Activated CD4-positive, alpha-beta memory T cell treated with anti-CD3 and anti-CD28 coated beads, Interleukin-2, amount 10 ng/mL, durations not matched to agents 7 days and 5 days (primary cell): ENCODE measurements around the gene CD59. TPM values are rescaled to one million over a fixed set of nuclear protein-coding genes. Genes with fewer than 3 reads are reported as not detected.
"Not testable (repeated sequence)": the region's sequence is repeated elsewhere in the genome, so short reads cannot be mapped to it uniquely, and the experiment has no call there.

Source experiments
- CTCF ChIA-PET: fragments of 350-600 bp; sonication (Branson Sonifier 250); formaldehyde crosslinking; loops from one replicate; lab custom pipeline; 2021; ENCODE audit warnings: antibody characterized with exemption, inconsistent platforms; lab: Charles Lee
- POLR2A ChIA-PET: fragments of 350-600 bp; sonication (Branson Sonifier 250); formaldehyde crosslinking; loops from one replicate; lab custom pipeline; 2021; ENCODE audit warnings: antibody characterized with exemption; lab: Charles Lee
- DNase-seq: peaks from one replicate; pipeline ENCODE4 v3.0.0-alpha.2; 2020
- H3K27ac Mint-ChIP-seq: one replicate; pipeline ENCODE4 v1.8.0; 2021; ENCODE audit warnings: mild to moderate bottlenecking, mixed read lengths
- H3K27me3 Mint-ChIP-seq: one replicate; pipeline ENCODE4 v1.8.0; 2021; ENCODE audit warnings: mixed read lengths
- H3K36me3 Mint-ChIP-seq: one replicate; pipeline ENCODE4 v1.8.0; 2021; ENCODE audit warnings: low read depth, mixed read lengths
- H3K4me1 Mint-ChIP-seq: one replicate; pipeline ENCODE4 v1.8.0; 2021; ENCODE audit warnings: mixed read lengths
- H3K4me3 Mint-ChIP-seq: one replicate; pipeline ENCODE4 v1.8.0; 2021; ENCODE audit warnings: mild to moderate bottlenecking, mixed read lengths
- H3K9me3 Mint-ChIP-seq: one replicate; pipeline ENCODE4 v1.8.0; 2021; ENCODE audit warnings: mixed read lengths
- total RNA-seq, 2 experiments: library from RNA; stranded (reverse); gene quantifications; one replicate each; pipeline ENCODE4 v1.2.3, GENCODE V29; 2021

CD59 gene
- total RNA-seq, 2 experiments from 2014 or later, result 153 to 158 TPM

DNA sequence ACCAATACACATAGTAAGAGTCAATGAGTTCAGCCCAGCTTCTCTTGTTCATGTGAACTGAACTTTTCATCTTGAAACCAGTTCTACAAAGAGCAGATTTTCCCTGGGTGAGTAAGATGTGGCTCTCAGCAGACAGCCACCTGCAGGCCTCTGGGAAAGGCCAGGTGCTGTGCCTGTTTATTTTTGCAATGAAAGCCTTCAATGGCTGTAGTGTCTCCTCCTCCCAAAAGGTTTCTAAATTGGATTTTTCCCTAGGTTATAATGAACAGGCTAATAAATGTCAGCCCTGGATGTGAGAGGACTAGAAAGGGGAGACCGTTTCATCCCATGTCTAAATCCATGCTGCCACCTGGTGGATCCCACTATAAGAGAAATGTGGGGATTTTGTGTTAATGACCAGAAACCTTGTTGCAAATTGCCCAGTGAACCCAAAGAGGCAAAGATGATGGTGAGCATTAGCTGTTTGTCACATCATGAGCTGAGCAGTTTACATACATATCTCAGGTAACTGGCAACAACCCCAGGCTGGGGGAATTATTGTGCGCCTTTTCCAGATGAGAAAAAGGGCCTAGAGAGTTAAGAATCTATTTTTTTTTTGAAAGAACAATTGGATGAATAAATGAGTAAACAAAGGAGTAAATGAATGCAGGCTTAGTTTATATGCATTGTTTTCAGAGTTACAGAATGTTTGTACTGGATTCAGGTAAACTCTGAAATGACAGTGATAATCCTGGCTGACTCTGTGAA, 48.3 kb downstream of the CD59 start:
- H3K27me3 Mint-ChIP-seq, result peaks cover 15% of the 10 kb centered on the region
- H3K4me1 Mint-ChIP-seq, result peaks cover 5% of the 10 kb centered on the region

GRCh38 chr11:33685082-33685481, 51.1 kb downstream of the CD59 start:
- Mint-ChIP-seq H3K4me3 (no peak overlapping the region), H3K36me3 (no peaks in the 10 kb centered on the region), H3K4me1 (peaks cover 11% of the 10 kb centered on the region), H3K9me3 (peaks cover 3% of the 10 kb centered on the region), H3K27ac (no peak overlapping the region), H3K27me3 (peaks cover 34% of the 10 kb centered on the region)
- POLR2A ChIA-PET, result interaction anchor here (1.0 kb wide), 1 partner anchor 10 kb away, joined by 3 read pairs; no protein-coding TSS in a partner anchor
- CTCF ChIA-PET, result interaction anchor here (1.0 kb wide), 1 partner anchor 318 kb away, joined by 3 read pairs; no protein-coding TSS in a partner anchor
- no peak for DNase-seq

More for the DNA sequence above, 48.3 kb downstream of the CD59 start:
- Mint-ChIP-seq H3K4me3 (no peak overlapping the region), H3K27ac (no peak overlapping the region), H3K36me3 (no peaks in the 10 kb centered on the region), H3K9me3 (peaks cover 3% of the 10 kb centered on the region)
- CTCF ChIA-PET, result interaction anchor here (0.8 to 1.1 kb wide), 2 partner anchors 12 to 142 kb away, joined by 3 read pairs; no protein-coding TSS in a partner anchor
- no peak for DNase-seq
- POLR2A ChIA-PET, result no interaction called here

GRCh38 chr11:33684003-33684706, 52.1 kb downstream of the CD59 start:
- H3K36me3 Mint-ChIP-seq, result no peaks in the 10 kb centered on the region
- no peak for DNase-seq
- H3K27ac Mint-ChIP-seq, result no peak overlapping the region
- peaks cover 42% of the 10 kb centered on the region for H3K27me3 Mint-ChIP-seq
- ChIA-PET POLR2A (no interaction called here), CTCF (no interaction called here)
- peaks cover 13% of the 10 kb centered on the region for H3K4me1 Mint-ChIP-seq
- H3K4me3 Mint-ChIP-seq, result no peak overlapping the region
- H3K9me3 Mint-ChIP-seq, result peaks cover 3% of the 10 kb centered on the region

GRCh38 chr11:33682446-33682845, 53.8 kb downstream of the CD59 start:
- DNase-seq, result no peak
- CTCF ChIA-PET, result no interaction called here
- H3K9me3 Mint-ChIP-seq, result peaks cover 3% of the 10 kb centered on the region
- H3K36me3 Mint-ChIP-seq, result no peaks in the 10 kb centered on the region
- no peak overlapping the region for H3K4me3 Mint-ChIP-seq
- POLR2A ChIA-PET, result interaction anchor here (1.0 kb wide), 1 partner anchor 18 kb away, joined by 3 read pairs; the partner anchor contains the start of gene C11orf91
- peaks cover 18% of the 10 kb centered on the region for H3K4me1 Mint-ChIP-seq
- peaks cover 54% of the 10 kb centered on the region for H3K27me3 Mint-ChIP-seq
- H3K27ac Mint-ChIP-seq, result no peak overlapping the region

GRCh38 chr11:33682019-33682418, 54.2 kb downstream of the CD59 start:
- Mint-ChIP-seq H3K4me3 (no peak overlapping the region), H3K9me3 (no peaks in the 10 kb centered on the region), H3K36me3 (no peaks in the 10 kb centered on the region), H3K4me1 (peaks cover 18% of the 10 kb centered on the region), H3K27ac (no peak overlapping the region), H3K27me3 (peaks cover 55% of the 10 kb centered on the region)
- ChIA-PET POLR2A (interaction anchor here (1.0 kb wide), 1 partner anchor 19 kb away, joined by 3 read pairs; the partner anchor contains the start of gene C11orf91), CTCF (no interaction called here)
- no peak for DNase-seq

DNA sequence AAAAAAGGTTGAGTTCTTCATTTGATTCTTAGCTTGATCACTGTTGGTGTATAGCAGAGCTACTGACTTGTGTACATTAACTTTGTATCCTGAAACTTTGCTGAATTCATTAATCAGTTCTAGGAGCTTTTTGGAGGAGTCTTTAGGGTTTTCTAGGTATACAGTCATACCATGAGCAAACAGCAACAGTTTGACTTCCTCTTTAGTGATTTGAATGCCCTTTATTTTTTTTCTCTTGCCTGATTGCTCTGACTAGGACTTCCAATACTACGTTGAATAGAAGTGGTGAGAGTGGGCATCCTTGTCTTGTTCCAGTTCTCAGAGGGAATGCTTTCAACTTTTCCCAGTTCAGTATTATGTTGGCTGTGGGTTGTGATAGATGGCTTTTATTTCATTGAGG, 57.6 kb downstream of the CD59 start:
- H3K36me3 Mint-ChIP-seq, POLR2A ChIA-PET, H3K27ac Mint-ChIP-seq, H3K9me3 Mint-ChIP-seq, CTCF ChIA-PET, DNase-seq, H3K4me3 Mint-ChIP-seq: not testable (repeated sequence)
- Mint-ChIP-seq H3K4me1 (peaks cover 18% of the 10 kb centered on the region), H3K27me3 (peaks cover 51% of the 10 kb centered on the region)

DNA sequence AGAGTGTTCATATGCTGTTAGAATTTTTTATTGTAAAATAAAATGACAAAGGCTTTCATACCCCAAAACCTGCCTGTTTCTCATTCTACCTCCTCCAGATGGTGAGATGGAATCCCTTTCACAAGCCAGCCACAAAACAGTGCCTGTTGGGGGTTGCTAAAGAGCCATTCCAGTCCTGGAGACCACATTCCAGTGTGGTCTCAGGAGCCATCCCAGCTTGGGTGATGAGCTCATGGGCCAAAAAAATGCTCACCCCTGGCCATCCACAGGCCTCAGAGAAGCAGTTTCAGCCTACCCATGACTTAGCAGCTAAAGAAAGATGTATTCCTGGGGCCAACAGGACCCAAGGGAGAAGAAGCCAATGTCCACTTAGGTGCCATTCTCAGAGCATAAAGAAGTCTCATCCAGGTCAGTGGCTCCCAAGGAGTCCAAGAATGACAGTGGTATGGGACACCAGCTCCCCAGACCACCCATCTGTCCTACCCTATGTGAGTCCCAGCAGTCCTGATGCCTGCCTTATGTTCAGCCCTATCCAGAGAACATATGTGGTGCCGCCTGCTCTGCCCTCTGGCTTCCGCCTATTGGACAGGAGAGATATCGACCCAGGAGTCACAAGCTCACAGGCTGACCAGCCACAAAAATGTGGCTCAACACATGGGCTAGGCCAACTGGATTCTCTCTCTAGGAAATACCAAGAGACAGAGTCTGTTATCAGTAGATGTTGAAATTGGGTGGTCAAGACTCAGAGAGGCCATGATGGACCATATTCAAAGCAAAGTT, 62.0 kb downstream of the CD59 start:
- Mint-ChIP-seq H3K36me3 (no peaks in the 10 kb centered on the region), H3K4me1 (peaks cover 22% of the 10 kb centered on the region), H3K27me3 (peaks cover 27% of the 10 kb centered on the region), H3K9me3 (no peaks in the 10 kb centered on the region), H3K27ac (no peak overlapping the region), H3K4me3 (no peak overlapping the region)
- ChIA-PET CTCF (no interaction called here), POLR2A (no interaction called here)
- DNase-seq, result no peak

GRCh38 chr11:33672273-33672672, 64.0 kb downstream of the CD59 start:
- no peaks in the 10 kb centered on the region for H3K36me3 Mint-ChIP-seq
- H3K9me3 Mint-ChIP-seq, result no peaks in the 10 kb centered on the region
- ChIA-PET CTCF (interaction anchor here (1.2 kb wide), 1 partner anchor 50 kb away, joined by 3 read pairs; no protein-coding TSS in a partner anchor), POLR2A (no interaction called here)
- peaks cover 13% of the 10 kb centered on the region for H3K27me3 Mint-ChIP-seq
- no peak overlapping the region for H3K27ac Mint-ChIP-seq
- peaks cover 17% of the 10 kb centered on the region for H3K4me1 Mint-ChIP-seq
- no peak overlapping the region for H3K4me3 Mint-ChIP-seq
- DNase-seq, result no peak

DNA sequence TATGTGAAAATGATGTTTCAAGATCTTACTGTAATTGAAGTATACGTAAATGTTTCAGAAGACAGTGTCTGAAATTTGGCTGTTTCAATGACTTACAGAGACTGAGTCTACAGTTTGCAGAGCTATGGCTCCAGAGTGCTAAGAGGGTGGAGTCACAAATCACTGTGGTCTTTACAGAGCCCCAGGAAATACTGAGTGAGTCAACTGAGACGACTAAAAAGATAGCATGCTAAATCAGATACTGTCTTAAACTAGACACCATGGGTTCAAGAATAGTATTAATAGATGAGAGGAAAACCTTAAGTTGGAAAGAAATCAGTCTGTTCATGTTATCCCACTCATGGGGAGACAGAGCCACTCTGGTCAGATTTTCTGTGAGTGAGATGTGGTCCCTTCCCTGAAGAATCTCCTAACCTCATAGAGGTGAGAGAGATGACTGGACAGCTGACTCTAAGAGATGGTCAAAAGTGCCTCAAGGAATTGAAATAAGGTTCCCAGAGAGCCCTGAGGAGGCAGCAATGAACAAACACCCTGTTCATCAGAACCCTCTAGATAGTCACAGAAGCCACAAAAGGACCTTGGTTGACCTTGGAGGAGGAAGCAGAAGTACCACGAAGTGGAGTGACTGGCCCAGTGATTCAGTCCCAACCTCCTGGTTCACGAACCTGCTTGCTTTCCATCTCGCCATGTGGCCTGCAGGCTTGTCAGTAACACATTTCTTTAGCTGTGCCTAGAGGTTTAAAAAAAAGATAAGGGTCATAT, 65.8 kb downstream of the CD59 start:
- POLR2A ChIA-PET, result no interaction called here
- Mint-ChIP-seq H3K4me3 (no peak overlapping the region), H3K27ac (peak overlapping the region; percentile 34), H3K27me3 (peaks cover 7% of the 10 kb centered on the region), H3K4me1 (peaks cover 17% of the 10 kb centered on the region), H3K36me3 (no peaks in the 10 kb centered on the region), H3K9me3 (no peaks in the 10 kb centered on the region)
- CTCF ChIA-PET, result no interaction called here
- peak; percentile 22 for DNase-seq

DNA sequence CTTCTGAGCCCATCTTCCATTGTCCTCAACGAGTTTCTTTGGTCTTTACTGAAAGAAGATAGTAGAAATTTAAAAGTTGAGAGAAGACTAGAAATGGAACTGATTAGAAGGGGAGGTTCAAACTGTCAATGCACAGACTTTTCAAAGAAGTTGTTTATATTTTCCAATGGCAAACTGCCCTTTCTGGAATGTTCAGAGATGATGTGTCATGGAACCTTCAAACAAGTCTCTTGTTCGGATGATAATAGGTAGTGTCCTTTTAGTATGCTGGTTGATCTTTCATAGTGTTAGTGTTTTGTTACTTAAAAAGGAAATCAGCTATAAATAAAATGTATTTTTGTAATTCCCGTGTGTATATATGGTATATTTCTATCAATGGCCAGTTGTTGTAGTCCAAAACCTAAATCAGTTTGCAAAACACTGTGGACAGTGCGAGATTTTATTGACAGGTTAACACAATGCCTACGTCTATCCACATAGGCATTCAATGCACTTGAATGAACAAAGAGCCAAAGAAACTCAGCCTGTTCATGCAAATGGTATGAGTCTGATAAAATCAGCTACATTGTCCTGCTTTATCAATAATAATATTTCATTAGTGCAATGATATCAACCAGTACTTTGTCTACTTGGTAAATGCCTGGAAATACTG, 66.5 kb downstream of the CD59 start:
- POLR2A ChIA-PET, result no interaction called here
- CTCF ChIA-PET, result no interaction called here
- no peak overlapping the region for H3K4me3 Mint-ChIP-seq

GRCh38 chr11:33668951-33669596, 67.1 kb downstream of the CD59 start:
- CTCF ChIA-PET, result no interaction called here
- DNase-seq, result no peak
- Mint-ChIP-seq H3K27ac (no peak overlapping the region), H3K9me3 (no peaks in the 10 kb centered on the region), H3K27me3 (peaks cover 7% of the 10 kb centered on the region), H3K36me3 (no peaks in the 10 kb centered on the region), H3K4me3 (no peak overlapping the region), H3K4me1 (peaks cover 17% of the 10 kb centered on the region)
- POLR2A ChIA-PET, result no interaction called here

More for the DNA sequence above, 66.5 kb downstream of the CD59 start:
- Mint-ChIP-seq H3K27ac (no peak overlapping the region), H3K4me1 (peaks cover 17% of the 10 kb centered on the region), H3K36me3 (no peaks in the 10 kb centered on the region), H3K27me3 (peaks cover 7% of the 10 kb centered on the region), H3K9me3 (no peaks in the 10 kb centered on the region)
- no peak for DNase-seq
